DOHH2 (cell line): ENCODE measurements around the gene OPN3.

Experiments
- EZH2phosphoT487 ChIP-seq: fragments of 200-600 bp; sonication (generic); IDR thresholded peaks from 2 replicates; pipeline ENCODE4 v1.6.1; 2017; ENCODE audit warnings: borderline replicate concordance, mild to moderate bottlenecking, antibody characterized with exemption, low read length, moderate library complexity, mixed read lengths
- TF ChIP-seq, protein P1 (sequence below): fragments of 200-600 bp; sonication (generic); IDR thresholded peaks from one replicate; pipeline ENCODE4 v1.5.1; 2014; ENCODE audit warnings: antibody characterized with exemption, mild to moderate bottlenecking, low read depth, low read length; ENCODE audit not compliant: poor library complexity, severe bottlenecking

DNA sequence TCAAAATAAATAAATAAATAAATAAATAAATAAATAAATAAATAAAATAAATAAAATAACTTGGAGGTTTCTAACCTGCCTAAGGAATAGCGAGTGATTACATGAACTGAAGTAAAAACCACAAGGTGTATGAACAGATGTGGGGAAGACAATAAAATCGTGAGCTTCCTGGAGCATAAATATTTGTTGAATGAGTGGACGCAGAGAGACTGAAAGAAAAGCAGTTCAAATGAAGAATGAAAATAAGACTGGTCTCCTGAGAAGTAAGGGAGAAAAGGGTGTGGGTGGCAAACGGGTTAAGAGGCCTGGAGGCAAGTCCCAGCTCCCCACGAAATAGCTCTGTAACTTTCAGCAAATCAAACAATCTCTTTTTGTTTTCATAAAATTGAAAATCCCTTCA lies 33.6 kb downstream of the OPN3 start:
- TF ChIP-seq, protein P1, sequence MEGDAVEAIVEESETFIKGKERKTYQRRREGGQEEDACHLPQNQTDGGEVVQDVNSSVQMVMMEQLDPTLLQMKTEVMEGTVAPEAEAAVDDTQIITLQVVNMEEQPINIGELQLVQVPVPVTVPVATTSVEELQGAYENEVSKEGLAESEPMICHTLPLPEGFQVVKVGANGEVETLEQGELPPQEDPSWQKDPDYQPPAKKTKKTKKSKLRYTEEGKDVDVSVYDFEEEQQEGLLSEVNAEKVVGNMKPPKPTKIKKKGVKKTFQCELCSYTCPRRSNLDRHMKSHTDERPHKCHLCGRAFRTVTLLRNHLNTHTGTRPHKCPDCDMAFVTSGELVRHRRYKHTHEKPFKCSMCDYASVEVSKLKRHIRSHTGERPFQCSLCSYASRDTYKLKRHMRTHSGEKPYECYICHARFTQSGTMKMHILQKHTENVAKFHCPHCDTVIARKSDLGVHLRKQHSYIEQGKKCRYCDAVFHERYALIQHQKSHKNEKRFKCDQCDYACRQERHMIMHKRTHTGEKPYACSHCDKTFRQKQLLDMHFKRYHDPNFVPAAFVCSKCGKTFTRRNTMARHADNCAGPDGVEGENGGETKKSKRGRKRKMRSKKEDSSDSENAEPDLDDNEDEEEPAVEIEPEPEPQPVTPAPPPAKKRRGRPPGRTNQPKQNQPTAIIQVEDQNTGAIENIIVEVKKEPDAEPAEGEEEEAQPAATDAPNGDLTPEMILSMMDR: no peak
- TF ChIP-seq EZH2phosphoT487: no peak
